NCI-H345 treated with DMSO at 0.1 percent for 48 hours (cell line): ENCODE measurements around the gene LSMEM2.
A peak's percentile ranks its signal among the peaks of the same experiment; 100 is the strongest.
"Not testable (repeated sequence)": the region's sequence is repeated elsewhere in the genome, so short reads cannot be mapped to it uniquely, and the experiment has no call there.

Source experiments
- DNase-seq: peaks from one replicate; lab custom pipeline; 2025; ENCODE audit not compliant: unreplicated experiment; lab: John Stamatoyannopoulos, UW

Gene LSMEM2

GRCh38 chr3:50264383-50264963 is 14.4 kb upstream of the LSMEM2 start:
- no peak for DNase-seq

- DNase-seq, result no peak
Measured at GRCh38 chr3:50264964-50265485, 13.9 kb upstream of the LSMEM2 start.

- no peak for DNase-seq
Measured at GRCh38 chr3:50265571-50265970, 13.3 kb upstream of the LSMEM2 start.

GRCh38 chr3:50266017-50266416 is 12.9 kb upstream of the LSMEM2 start:
- DNase-seq, result no peak

GRCh38 chr3:50266836-50267235 is 12.1 kb upstream of the LSMEM2 start:
- DNase-seq, result no peak

- no peak for DNase-seq
Measured at GRCh38 chr3:50267280-50267913, 11.5 kb upstream of the LSMEM2 start.

- no peak for DNase-seq
Measured at GRCh38 chr3:50268276-50268675, 10.6 kb upstream of the LSMEM2 start.

GRCh38 chr3:50268703-50269451 is 10.0 kb upstream of the LSMEM2 start, which contains the start of gene SEMA3B:
TSS of gene SEMA3B (plus strand) at chr3:50269147. CDS start at chr3:50269241, 94 bp downstream.
- DNase-seq, result no peak

GRCh38 chr3:50269460-50269859 is 9.4 kb upstream of the LSMEM2 start:
- no peak for DNase-seq

- no peak for DNase-seq
Measured at GRCh38 chr3:50269977-50270413, 8.9 kb upstream of the LSMEM2 start.

GRCh38 chr3:50270422-50271224 is 8.3 kb upstream of the LSMEM2 start:
- DNase-seq, result no peak

- DNase-seq, result no peak
Measured at GRCh38 chr3:50271314-50271936, 7.5 kb upstream of the LSMEM2 start.

- not testable (repeated sequence) for DNase-seq
Measured at GRCh38 chr3:50272538-50272910, 6.4 kb upstream of the LSMEM2 start.

- DNase-seq, result peak; percentile 63
Measured at GRCh38 chr3:50272911-50273688, 5.8 kb upstream of the LSMEM2 start.

GRCh38 chr3:50273689-50274065 is 5.2 kb upstream of the LSMEM2 start:
- no peak for DNase-seq

GRCh38 chr3:50274371-50275104 is 4.3 kb upstream of the LSMEM2 start:
- DNase-seq, result no peak

GRCh38 chr3:50275141-50275995 is 3.5 kb upstream of the LSMEM2 start:
- no peak for DNase-seq

GRCh38 chr3:50275996-50276761 is 2.7 kb upstream of the LSMEM2 start:
- DNase-seq, result no peak
